Measurements from ENCODE around the gene CEP350. TPM values are rescaled to one million over a fixed set of nuclear protein-coding genes. Genes with fewer than 3 reads are reported as not detected.

The CEP350 gene
- polyA plus RNA-seq, 3 donors = 6.7 to 19.8 (median 9.0) TPM

- Histone ChIP-seq H3K9ac (ENCODE audit: insufficient read depth, low read length, poor library complexity, severe bottlenecking) (no peak overlapping the region), H3K79me2 (ENCODE audit: insufficient read depth, low read length) (peaks cover 98% of the 10 kb centered on the region), H3K4me2 (replicated peaks; ENCODE audit: extremely low read depth, low read length, poor library complexity, severe bottlenecking) (no peak overlapping the region), H4K20me1 (ENCODE audit: insufficient read depth, low read length) (peaks cover 94% of the 10 kb centered on the region), H3K9me3 (replicated peaks in 1 of 2; ENCODE audit: control insufficient read depth in 1 of 2, insufficient read depth in 1 of 2, low read length in 2 of 2) (no peaks in the 10 kb centered on the region), H3K4me1 (ENCODE audit: control insufficient read depth in 1 of 2, insufficient read depth in 2 of 2, low read length in 2 of 2) (peaks cover 8 to 14% of the 10 kb centered on the region in 2 donors), H3K27me3 (ENCODE audit: control insufficient read depth in 2 of 2, insufficient read depth in 2 of 2, low read length in 2 of 2) (no peaks in the 10 kb centered on the region), H2AFZ (ENCODE audit: insufficient read depth, low read depth, low read length, poor library complexity, severe bottlenecking) (no peak overlapping the region), H3K36me3 (replicated peaks in 1 of 2; ENCODE audit: control insufficient read depth in 1 of 2, insufficient read depth in 2 of 2, low read length in 2 of 2) (no peaks in the 10 kb centered on the region), H3K4me3 (replicated peaks in 1 of 3; ENCODE audit: low read depth in 2 of 3, low read length in 3 of 3) (no peak overlapping the region), H3K27ac (ENCODE audit: low read depth in 1 of 2, low read length in 2 of 2) (peak overlapping the region in 1 of 2 donors; percentile 29)
- DNase-seq = no peak
- Mint-ChIP-seq H3K27me3 (ENCODE audit: low read depth in 3 of 3) (peaks cover 0 to 2% (median 0%) of the 10 kb centered on the region in 3 donors), H3K36me3 (peaks cover 4 to 15% of the 10 kb centered on the region in 2 donors), H3K27ac (peak overlapping the region in 4 of 7 donors; percentile 47 to 71 (median 52)), H3K4me1 (peaks cover 28% of the 10 kb centered on the region), H3K4me3 (no peak overlapping the region), H3K9me3 (peaks cover 4 to 11% (median 9%) of the 10 kb centered on the region in 7 donors)
- intact Hi-C loops (cut with micrococcal nuclease) = no loop called here
- 100% methylated on average over 2 of the region's 4 CpGs for WGBS (ENCODE audit: insufficient coverage)
- no peak for TF ChIP-seq CTCF (IDR thresholded peaks at IDR 0.05)
Observed at GRCh38 chr1:179976970-179977651, 22.5 kb downstream of the CEP350 start.

- H3K36me3 ChIP-seq (replicated peaks in 1 of 2; ENCODE audit: control insufficient read depth in 1 of 2, insufficient read depth in 2 of 2, low read length in 2 of 2) = no peaks in the 10 kb centered on the region
- TF ChIP-seq CTCF (IDR thresholded peaks at IDR 0.05) = no peak
- H3K4me1 ChIP-seq (ENCODE audit: control insufficient read depth in 1 of 2, insufficient read depth in 2 of 2, low read length in 2 of 2) = peaks cover 7 to 9% of the 10 kb centered on the region in 2 donors
- no peak for DNase-seq
- Mint-ChIP-seq H3K9me3 (peaks cover 4 to 11% (median 9%) of the 10 kb centered on the region in 7 donors), H3K27me3 (ENCODE audit: low read depth in 3 of 3) (peaks cover 0 to 2% (median 2%) of the 10 kb centered on the region in 3 donors), H3K4me3 (no peak overlapping the region), H3K36me3 (peaks cover 4 to 15% of the 10 kb centered on the region in 2 donors), H3K27ac (no peak overlapping the region), H3K4me1 (peaks cover 21% of the 10 kb centered on the region)
- H3K9me3 ChIP-seq (replicated peaks in 1 of 2; ENCODE audit: control insufficient read depth in 1 of 2, insufficient read depth in 1 of 2, low read length in 2 of 2) = no peaks in the 10 kb centered on the region
- intact Hi-C loops (cut with micrococcal nuclease) = no loop called here
- H3K4me2 ChIP-seq (replicated peaks; ENCODE audit: extremely low read depth, low read length, poor library complexity, severe bottlenecking) = no peak overlapping the region
- WGBS (ENCODE audit: insufficient coverage) = no CpG with 5 or more reads among the region's 5 CpGs
- no peak overlapping the region for H3K27ac ChIP-seq (ENCODE audit: low read depth in 1 of 2, low read length in 2 of 2)
- H3K79me2 ChIP-seq (ENCODE audit: insufficient read depth, low read length) = peaks cover 98% of the 10 kb centered on the region
- no peaks in the 10 kb centered on the region for H3K27me3 ChIP-seq (ENCODE audit: control insufficient read depth in 2 of 2, insufficient read depth in 2 of 2, low read length in 2 of 2)
- no peak overlapping the region for H2AFZ ChIP-seq (ENCODE audit: insufficient read depth, low read depth, low read length, poor library complexity, severe bottlenecking)
- H3K4me3 ChIP-seq (replicated peaks in 1 of 3; ENCODE audit: low read depth in 2 of 3, low read length in 3 of 3) = no peak overlapping the region
- H3K9ac ChIP-seq (ENCODE audit: insufficient read depth, low read length, poor library complexity, severe bottlenecking) = no peak overlapping the region
- peaks cover 93% of the 10 kb centered on the region for H4K20me1 ChIP-seq (ENCODE audit: insufficient read depth, low read length)
Observed at GRCh38 chr1:179978199-179979079, 23.8 kb downstream of the CEP350 start.

Data from CD14-positive monocyte (primary cell).